ENCODE measurements around the gene SLC35F2.

The SLC35F2 gene

GRCh38 chr11:107752508-107752907 lies 106.1 kb downstream of the SLC35F2 start:
- 74% methylated on average over 5 of the region's 5 CpGs for WGBS
- no peak overlapping the region for H2BK15ac ChIP-seq (ENCODE audit: low read depth, poor library complexity, severe bottlenecking)
- no peak overlapping the region for H3K14ac ChIP-seq (ENCODE audit: low read length in 2 of 2)
- no peak overlapping the region for H3K4ac ChIP-seq (ENCODE audit: low read depth in 1 of 2, low read length in 2 of 2)
- H3K23ac ChIP-seq (ENCODE audit: low read length in 2 of 2), result no peak overlapping the region
- no peak overlapping the region for H3K4me3 ChIP-seq (ENCODE audit: insufficient read depth in 1 of 2, low read depth in 1 of 2, low read length in 2 of 2)
- no peak for DNase-seq
- H3K36me3 ChIP-seq (ENCODE audit: control insufficient read depth in 1 of 2, insufficient read depth in 2 of 2, low read depth in 1 of 2, low read length in 2 of 2), result no peaks in the 10 kb centered on the region
- no peaks in the 10 kb centered on the region for H3K79me1 ChIP-seq (replicated peaks; ENCODE audit: low read length, poor library complexity, severe bottlenecking)
- no peaks in the 10 kb centered on the region for H3K4me1 ChIP-seq (ENCODE audit: control insufficient read depth, insufficient read depth, low read depth, low read length)
- H2AFZ ChIP-seq (ENCODE audit: low read depth, low read length), result no peak overlapping the region
- no peak overlapping the region for H3K9ac ChIP-seq (ENCODE audit: low read length)
- no peak overlapping the region for H3K18ac ChIP-seq (ENCODE audit: low read depth in 1 of 2, low read length in 2 of 2)
- H3K27me3 ChIP-seq (ENCODE audit: control insufficient read depth in 1 of 2, insufficient read depth in 1 of 2, low read length in 2 of 2), result peaks cover 0 to 15% of the 10 kb centered on the region in 2 experiments
- no peak overlapping the region for H2AK5ac ChIP-seq (ENCODE audit: low read length, severe bottlenecking)
- no peaks in the 10 kb centered on the region for H3K9me3 ChIP-seq (ENCODE audit: control insufficient read depth, low read length)
- no peak overlapping the region for H3K27ac ChIP-seq (ENCODE audit: low read length, poor library complexity, severe bottlenecking)
- H4K91ac ChIP-seq (ENCODE audit: low read length), result no peak overlapping the region
- H3K4me2 ChIP-seq (ENCODE audit: low read length, poor library complexity, severe bottlenecking), result no peak overlapping the region
- no peak overlapping the region for H4K8ac ChIP-seq (ENCODE audit: low read length)
- H2BK12ac ChIP-seq (ENCODE audit: low read length in 2 of 2), result no peak overlapping the region
- no peak overlapping the region for H2BK120ac ChIP-seq (ENCODE audit: low read depth, low read length)
- no peak overlapping the region for H2BK5ac ChIP-seq (ENCODE audit: low read depth, low read length, poor library complexity, severe bottlenecking)

- Histone ChIP-seq H2AFZ (ENCODE audit: low read depth, low read length) (no peak overlapping the region), H3K23ac (ENCODE audit: low read length in 2 of 2) (no peak overlapping the region), H3K4me2 (ENCODE audit: low read length, poor library complexity, severe bottlenecking) (no peak overlapping the region), H2BK15ac (ENCODE audit: low read depth, poor library complexity, severe bottlenecking) (no peak overlapping the region), H2BK5ac (ENCODE audit: low read depth, low read length, poor library complexity, severe bottlenecking) (no peak overlapping the region), H2AK5ac (ENCODE audit: low read length, severe bottlenecking) (no peak overlapping the region), H2BK12ac (ENCODE audit: low read length in 2 of 2) (no peak overlapping the region), H3K14ac (ENCODE audit: low read length in 2 of 2) (no peak overlapping the region), H3K9ac (ENCODE audit: low read length) (no peak overlapping the region), H3K27me3 (ENCODE audit: control insufficient read depth in 1 of 2, insufficient read depth in 1 of 2, low read length in 2 of 2) (peaks cover 0 to 6% of the 10 kb centered on the region in 2 experiments), H3K4ac (ENCODE audit: low read depth in 1 of 2, low read length in 2 of 2) (no peak overlapping the region), H2BK120ac (ENCODE audit: low read depth, low read length) (no peak overlapping the region), H3K9me3 (ENCODE audit: control insufficient read depth, low read length) (no peaks in the 10 kb centered on the region), H4K91ac (ENCODE audit: low read length) (no peak overlapping the region), H3K79me1 (replicated peaks; ENCODE audit: low read length, poor library complexity, severe bottlenecking) (no peaks in the 10 kb centered on the region), H3K4me1 (ENCODE audit: control insufficient read depth, insufficient read depth, low read depth, low read length) (no peaks in the 10 kb centered on the region), H4K8ac (ENCODE audit: low read length) (no peak overlapping the region), H3K4me3 (ENCODE audit: insufficient read depth in 1 of 2, low read depth in 1 of 2, low read length in 2 of 2) (no peak overlapping the region), H3K27ac (ENCODE audit: low read length, poor library complexity, severe bottlenecking) (no peak overlapping the region), H3K18ac (ENCODE audit: low read depth in 1 of 2, low read length in 2 of 2) (no peak overlapping the region), H3K36me3 (ENCODE audit: control insufficient read depth in 1 of 2, insufficient read depth in 2 of 2, low read depth in 1 of 2, low read length in 2 of 2) (no peaks in the 10 kb centered on the region)
- DNase-seq, result no peak
- WGBS, result 90% methylated on average over 6 of the region's 9 CpGs
Measured at GRCh38 chr11:107751082-107751481, 107.5 kb downstream of the SLC35F2 start.

- Histone ChIP-seq H4K8ac (ENCODE audit: low read length) (no peak overlapping the region), H3K36me3 (ENCODE audit: control insufficient read depth in 1 of 2, insufficient read depth in 2 of 2, low read depth in 1 of 2, low read length in 2 of 2) (no peaks in the 10 kb centered on the region), H3K4ac (ENCODE audit: low read depth in 1 of 2, low read length in 2 of 2) (no peak overlapping the region), H3K4me1 (ENCODE audit: control insufficient read depth, insufficient read depth, low read depth, low read length) (no peaks in the 10 kb centered on the region), H3K4me2 (ENCODE audit: low read length, poor library complexity, severe bottlenecking) (no peak overlapping the region), H3K14ac (ENCODE audit: low read length in 2 of 2) (no peak overlapping the region), H2BK120ac (ENCODE audit: low read depth, low read length) (no peak overlapping the region), H2BK5ac (ENCODE audit: low read depth, low read length, poor library complexity, severe bottlenecking) (no peak overlapping the region), H2BK12ac (ENCODE audit: low read length in 2 of 2) (no peak overlapping the region), H3K9ac (ENCODE audit: low read length) (no peak overlapping the region), H3K27ac (ENCODE audit: low read length, poor library complexity, severe bottlenecking) (no peak overlapping the region), H3K4me3 (ENCODE audit: insufficient read depth in 1 of 2, low read depth in 1 of 2, low read length in 2 of 2) (no peak overlapping the region), H3K9me3 (ENCODE audit: control insufficient read depth, low read length) (no peaks in the 10 kb centered on the region), H3K23ac (ENCODE audit: low read length in 2 of 2) (no peak overlapping the region), H4K91ac (ENCODE audit: low read length) (no peak overlapping the region), H2BK15ac (ENCODE audit: low read depth, poor library complexity, severe bottlenecking) (no peak overlapping the region), H3K27me3 (ENCODE audit: control insufficient read depth in 1 of 2, insufficient read depth in 1 of 2, low read length in 2 of 2) (peaks cover 0 to 6% of the 10 kb centered on the region in 2 experiments), H3K18ac (ENCODE audit: low read depth in 1 of 2, low read length in 2 of 2) (no peak overlapping the region), H2AFZ (ENCODE audit: low read depth, low read length) (no peak overlapping the region), H3K79me1 (replicated peaks; ENCODE audit: low read length, poor library complexity, severe bottlenecking) (no peaks in the 10 kb centered on the region), H2AK5ac (ENCODE audit: low read length, severe bottlenecking) (no peak overlapping the region)
- DNase-seq, result no peak
- WGBS, result 91% methylated on average over 15 of the region's 15 CpGs
Measured at GRCh38 chr11:107750313-107750712, 108.3 kb downstream of the SLC35F2 start.

GRCh38 chr11:107747622-107748021 lies 111.0 kb downstream of the SLC35F2 start:
- Histone ChIP-seq H3K14ac (ENCODE audit: low read length in 2 of 2) (no peak overlapping the region), H3K79me1 (replicated peaks; ENCODE audit: low read length, poor library complexity, severe bottlenecking) (no peaks in the 10 kb centered on the region), H4K91ac (ENCODE audit: low read length) (no peak overlapping the region), H3K18ac (ENCODE audit: low read depth in 1 of 2, low read length in 2 of 2) (no peak overlapping the region), H3K4me3 (ENCODE audit: insufficient read depth in 1 of 2, low read depth in 1 of 2, low read length in 2 of 2) (no peak overlapping the region), H3K9me3 (ENCODE audit: control insufficient read depth, low read length) (no peaks in the 10 kb centered on the region), H2AK5ac (ENCODE audit: low read length, severe bottlenecking) (no peak overlapping the region), H2BK120ac (ENCODE audit: low read depth, low read length) (no peak overlapping the region), H2BK12ac (ENCODE audit: low read length in 2 of 2) (no peak overlapping the region), H2AFZ (ENCODE audit: low read depth, low read length) (no peak overlapping the region), H3K27me3 (ENCODE audit: control insufficient read depth in 1 of 2, insufficient read depth in 1 of 2, low read length in 2 of 2) (peaks cover 5 to 10% of the 10 kb centered on the region in 2 experiments), H2BK15ac (ENCODE audit: low read depth, poor library complexity, severe bottlenecking) (no peak overlapping the region), H3K36me3 (ENCODE audit: control insufficient read depth in 1 of 2, insufficient read depth in 2 of 2, low read depth in 1 of 2, low read length in 2 of 2) (no peaks in the 10 kb centered on the region), H2BK5ac (ENCODE audit: low read depth, low read length, poor library complexity, severe bottlenecking) (no peak overlapping the region), H3K4me1 (ENCODE audit: control insufficient read depth, insufficient read depth, low read depth, low read length) (no peaks in the 10 kb centered on the region), H3K9ac (ENCODE audit: low read length) (no peak overlapping the region), H4K8ac (ENCODE audit: low read length) (no peak overlapping the region), H3K23ac (ENCODE audit: low read length in 2 of 2) (no peak overlapping the region), H3K4me2 (ENCODE audit: low read length, poor library complexity, severe bottlenecking) (no peak overlapping the region), H3K4ac (ENCODE audit: low read depth in 1 of 2, low read length in 2 of 2) (no peak overlapping the region), H3K27ac (ENCODE audit: low read length, poor library complexity, severe bottlenecking) (no peak overlapping the region)
- no CpG with 5 or more reads among the region's 2 CpGs for WGBS
- DNase-seq, result no peak
